Activated naive CD8-positive, alpha-beta T cell (primary cell): Measurements from ENCODE around the gene TMCC1.

Experiments
- H3K27ac Mint-ChIP-seq: one replicate; pipeline ENCODE4 v1.8.0; 2021; ENCODE audit warnings: mixed read lengths
- H3K27me3 Mint-ChIP-seq: one replicate; pipeline ENCODE4 v1.8.0; 2021; ENCODE audit warnings: mixed read lengths
- H3K36me3 Mint-ChIP-seq: one replicate; pipeline ENCODE4 v1.8.0; 2021; ENCODE audit warnings: mixed read lengths
- H3K4me1 Mint-ChIP-seq: one replicate; pipeline ENCODE4 v1.8.0; 2021; ENCODE audit warnings: low read depth, mixed read lengths
- H3K4me3 Mint-ChIP-seq: one replicate; pipeline ENCODE4 v1.8.0; 2021; ENCODE audit warnings: mild to moderate bottlenecking, mixed read lengths
- H3K9me3 Mint-ChIP-seq: one replicate; pipeline ENCODE4 v1.8.0; 2021; ENCODE audit warnings: low read depth, mixed read lengths

The TMCC1 gene

GRCh38 chr3:129598484-129598883 is 295.0 kb downstream of the TMCC1 start:
- Mint-ChIP-seq H3K27ac (no peak overlapping the region), H3K36me3 (no peaks in the 10 kb centered on the region), H3K4me3 (no peak overlapping the region), H3K4me1 (peaks cover 13% of the 10 kb centered on the region), H3K9me3 (no peaks in the 10 kb centered on the region), H3K27me3 (peaks cover 5% of the 10 kb centered on the region)

- Mint-ChIP-seq H3K36me3 (no peaks in the 10 kb centered on the region), H3K4me1 (peaks cover 18% of the 10 kb centered on the region), H3K27me3 (peaks cover 5% of the 10 kb centered on the region), H3K27ac (no peak overlapping the region), H3K4me3 (no peak overlapping the region), H3K9me3 (no peaks in the 10 kb centered on the region)
Measured at GRCh38 chr3:129598000-129598381, 295.5 kb downstream of the TMCC1 start.
